MCF 10A (cell line): ENCODE data around the gene TMEM232. TPM values are rescaled to one million over a fixed set of nuclear protein-coding genes. Genes with fewer than 3 reads are reported as not detected.
"Not testable (repeated sequence)": the region's sequence is repeated elsewhere in the genome, so short reads cannot be mapped to it uniquely, and the experiment has no call there.

ENCODE experiments used
- BruUV-seq: library from RNA; stranded (reverse); fragments of 400-500 nt; replicated peaks from 2 replicates; lab custom pipeline; 2021; lab: Mats Ljungman, UMichigan
- CTCF ChIA-PET: fragments of 300-600 bp; sonication (Branson Sonifier 250); formaldehyde crosslinking; extraction: SDS; loops from one replicate; lab custom pipeline; 2021; ENCODE audit warnings: antibody characterized with exemption, inconsistent platforms; lab: Yijun Ruan, JAX
- POLR2A ChIA-PET: fragments of 300-600, 350-650 bp; sonication (Branson Sonifier 250); formaldehyde crosslinking; extraction: SDS; loops from one replicate; lab custom pipeline; 2020; ENCODE audit warnings: antibody characterized with exemption, inconsistent platforms; lab: Yijun Ruan, JAX
- DNase-seq: peaks from one replicate; pipeline ENCODE4 v3.0.0-alpha.2; 2018; ENCODE audit not compliant: unreplicated experiment
- H3K27ac Mint-ChIP-seq: one replicate; pipeline ENCODE4 v1.8.0; 2022; ENCODE audit warnings: mild to moderate bottlenecking, low read depth, mixed read lengths; ENCODE audit not compliant: unreplicated experiment
- H3K27me3 Mint-ChIP-seq: one replicate; pipeline ENCODE4 v1.8.0; 2022; ENCODE audit warnings: mixed read lengths; ENCODE audit not compliant: insufficient read depth, unreplicated experiment
- H3K36me3 Mint-ChIP-seq: one replicate; pipeline ENCODE4 v1.8.0; 2022; ENCODE audit warnings: mild to moderate bottlenecking, moderate library complexity, mixed read lengths; ENCODE audit not compliant: insufficient read depth, unreplicated experiment
- H3K4me1 Mint-ChIP-seq: one replicate; pipeline ENCODE4 v1.8.0; 2022; ENCODE audit warnings: mixed read lengths; ENCODE audit not compliant: insufficient read depth, unreplicated experiment
- H3K4me3 Mint-ChIP-seq: one replicate; pipeline ENCODE4 v1.8.0; 2022; ENCODE audit warnings: mild to moderate bottlenecking, moderate library complexity, mixed read lengths; ENCODE audit not compliant: unreplicated experiment
- H3K9me3 Mint-ChIP-seq: one replicate; pipeline ENCODE4 v1.8.0; 2022; ENCODE audit warnings: mixed read lengths; ENCODE audit not compliant: unreplicated experiment
- CTCF ChIP-seq: fragments of 200-600 bp; IDR thresholded peaks from one replicate; pipeline ENCODE4 v1.8.0; 2022; ENCODE audit warnings: antibody characterized with exemption, mild to moderate bottlenecking; ENCODE audit not compliant: unreplicated experiment
- intact Hi-C: fragments of 100-400 bp; cut with micrococcal nuclease; formaldehyde crosslinking; loops from 2 replicates; pipeline ENCODE4 v1.14.1; 2022
- total RNA-seq: library from RNA; stranded (reverse); gene quantifications from 2 replicates; pipeline ENCODE4 v1.2.3, GENCODE V29; 2022

The TMEM232 gene
- total RNA-seq, 1 experiment from 2014 or later: 2.8 TPM

GRCh38 chr5:110536120-110537115, 190.1 kb downstream of the TMEM232 start:
- DNase-seq: no peak
- no peak for TF ChIP-seq CTCF
- Mint-ChIP-seq H3K4me3 (no peak overlapping the region), H3K27me3 (no peaks in the 10 kb centered on the region), H3K27ac (no peak overlapping the region), H3K9me3 (no peaks in the 10 kb centered on the region), H3K4me1 (no peaks in the 10 kb centered on the region), H3K36me3 (no peaks in the 10 kb centered on the region)
- ChIA-PET CTCF (interaction anchor here (0.7 kb wide), 1 partner anchor 51 kb away, joined by 4 read pairs; no protein-coding TSS in a partner anchor), POLR2A (interaction anchor here (0.6 kb wide), 1 partner anchor 813 kb away, joined by 4 read pairs; no protein-coding TSS in a partner anchor)
- intact Hi-C loops: no loop called here
- BruUV-seq: no TSS peak

- POLR2A ChIA-PET: interaction anchor here (0.7 kb wide), 1 partner anchor 10 kb away, joined by 3 read pairs; no protein-coding TSS in a partner anchor
- H3K4me3 Mint-ChIP-seq, H3K9me3 Mint-ChIP-seq, BruUV-seq, H3K36me3 Mint-ChIP-seq, DNase-seq, H3K27ac Mint-ChIP-seq, H3K4me1 Mint-ChIP-seq, H3K27me3 Mint-ChIP-seq, intact Hi-C loops: not testable (repeated sequence)
- CTCF ChIA-PET: interaction anchor here (0.8 kb wide), 1 partner anchor 435 kb away, joined by 3 read pairs; no protein-coding TSS in a partner anchor
Observed at GRCh38 chr5:110535146-110535545, 191.3 kb downstream of the TMEM232 start.

- no TSS peak for BruUV-seq
- no peaks in the 10 kb centered on the region for H3K36me3 Mint-ChIP-seq
- no peaks in the 10 kb centered on the region for H3K9me3 Mint-ChIP-seq
- CTCF ChIA-PET: interaction anchor here (0.7 kb wide), 1 partner anchor 234 kb away, joined by 7 read pairs; no protein-coding TSS in a partner anchor
- no peaks in the 10 kb centered on the region for H3K4me1 Mint-ChIP-seq
- no peak overlapping the region for H3K4me3 Mint-ChIP-seq
- POLR2A ChIA-PET: interaction anchor here (0.7 kb wide), 1 partner anchor 10 kb away, joined by 3 read pairs; no protein-coding TSS in a partner anchor
- no peak for DNase-seq
- no peaks in the 10 kb centered on the region for H3K27me3 Mint-ChIP-seq
- no peak for TF ChIP-seq CTCF
- intact Hi-C loops: no loop called here
- H3K27ac Mint-ChIP-seq: no peak overlapping the region
Observed at GRCh38 chr5:110525762-110526161, 200.7 kb downstream of the TMEM232 start.

- Mint-ChIP-seq H3K4me1 (no peaks in the 10 kb centered on the region), H3K27ac (no peak overlapping the region), H3K4me3 (no peak overlapping the region), H3K36me3 (no peaks in the 10 kb centered on the region), H3K9me3 (no peaks in the 10 kb centered on the region), H3K27me3 (peaks cover 14% of the 10 kb centered on the region)
- intact Hi-C loops: no loop called here
- no peak for TF ChIP-seq CTCF
- ChIA-PET POLR2A (no interaction called here), CTCF (no interaction called here)
- BruUV-seq: no TSS peak
- no peak for DNase-seq
Observed at GRCh38 chr5:110517396-110517795, 209.1 kb downstream of the TMEM232 start.
